Spleen (tissue), 11 donors: ENCODE results near the gene MGME1. TPM values are rescaled to one million over a fixed set of nuclear protein-coding genes. Genes with fewer than 3 reads are reported as not detected.

ENCODE experiments used
- DNase-seq: peaks from one replicate; pipeline ENCODE4 v3.0.0-alpha.2; 2020
- H3K27ac ChIP-seq, 8 donors: fragments of 200-600 bp; sonication (generic) in 7 of 8; 1 replicate in 4 of 8; 2 replicates in 4 of 8; pipeline versions ENCODE4 v1.5.0 to v1.8.0; 2016 to 2021; ENCODE audit warnings: inconsistent platforms in 4 of 8, mild to moderate bottlenecking in 4 of 8, moderate library complexity in 1 of 8
- H3K27me3 ChIP-seq, 7 donors: fragments of 200-600 bp; sonication (generic) in 6 of 7; replicated peaks in 1 of 7; 1 replicate in 4 of 7; 2 replicates in 3 of 7; pipeline versions ENCODE4 v1.5.0 to v1.8.0; 2016 to 2021; ENCODE audit warnings: inconsistent platforms in 3 of 7, mild to moderate bottlenecking in 1 of 7
- H3K36me3 ChIP-seq, 6 donors: fragments of 200-600 bp; sonication (generic) in 5 of 6; 1 replicate in 4 of 6; 2 replicates in 2 of 6; pipeline versions ENCODE4 v1.5.0 to v1.8.0; 2016 to 2021; ENCODE audit warnings: inconsistent platforms in 2 of 6
- H3K4me1 ChIP-seq, 6 donors: fragments of 200-600 bp; sonication (generic) in 5 of 6; 1 replicate in 3 of 6; 2 replicates in 3 of 6; pipeline versions ENCODE4 v1.5.0 to v1.8.0; 2016 to 2021; ENCODE audit warnings: inconsistent platforms in 3 of 6
- H3K4me3 ChIP-seq, 8 donors: fragments of 200-600 bp; sonication (generic) in 7 of 8; 1 replicate in 4 of 8; 2 replicates in 4 of 8; pipeline versions ENCODE4 v1.5.0 to v1.8.0; 2016 to 2021; ENCODE audit warnings: inconsistent platforms in 4 of 8, mild to moderate bottlenecking in 4 of 8, moderate library complexity in 2 of 8
- H3K9me3 ChIP-seq, 8 donors: fragments of 200-600 bp; sonication (generic) in 7 of 8; 1 replicate in 4 of 8; 2 replicates in 4 of 8; pipeline versions ENCODE4 v1.5.0 to v1.8.0; 2016 to 2021; ENCODE audit warnings: inconsistent platforms in 4 of 8
- CTCF ChIP-seq, 11 experiments: fragments of 200-600 bp in 7 of 11; fragments of 450-650 bp in 4 of 11; sonication (generic) in 4 of 11; IDR thresholded peaks in 8 of 11; conservative IDR thresholded peaks in 3 of 11; 1 replicate in 7 of 11; 2 replicates in 4 of 11; pipeline versions ENCODE4 v1.4.0 to v1.8.0; 2016 to 2021; ENCODE audit warnings: antibody characterized with exemption in 11 of 11, inconsistent platforms in 4 of 11, mild to moderate bottlenecking in 1 of 11
- POLR2A ChIP-seq, 3 donors: fragments of 450-650 bp; IDR thresholded peaks; one replicate each; pipeline ENCODE4 v1.5.1; 2017; ENCODE audit warnings: antibody characterized with exemption in 3 of 3, mild to moderate bottlenecking in 1 of 3
- POLR2AphosphoS5 ChIP-seq, 3 donors: sonication (generic); formaldehyde crosslinking; IDR thresholded peaks; one replicate each; pipeline ENCODE4 v1.5.1; 2017; ENCODE audit warnings: antibody characterized with exemption in 3 of 3
- WGBS, 5 donors: extraction: QIAGEN DNeasy Blood & Tissue Kit in 3 of 5; methylation state at CpG; one replicate each; pipeline versions ENCODE4 v1.1.5 to v1.1.7; 2013 to 2018; 5-methylcytosine and 5-hydroxymethylcytosine counted together
- intact Hi-C: fragments of 100-400 bp; cut with DNase I; formaldehyde crosslinking; loops from one replicate; pipeline ENCODE4 v1.15.0; 2023; ENCODE audit warnings: low total_unique reads
- polyA plus RNA-seq, 3 donors: library from polyadenylated mRNA; stranded (reverse); fragments of 200-250 nt; gene quantifications; one replicate each; pipeline ENCODE4 v1.2.1, GENCODE V29; 2013
- total RNA-seq, 7 donors: library from RNA; depleted of rRNA in 3 of 7; stranded (reverse); fragments of >200 nt in 3 of 7; fragmentation: NEBNext Ultra II Directional in 4 of 7; extraction: Animal tissue kit (Norgen Biotek cat#: 25700) in 4 of 7; gene quantifications; one replicate each; pipeline versions ENCODE4 v1.1.0 to v1.2.1, GENCODE V29; 2016 to 2021
- donor health status: healthy with polysubstance abuse.
- donor health status: DM: no; HTN: no; CAD: no; lungs with moderate emphysema.
- donor health status: DM: no; HTN: no; CAD: no.
- donor health status: Bipolar disorder and iron deficiency.
- donor health status: healthy.
- donor health status: DM: no; HTN: no; CAD: no.
- donor health status: DM: yes; HTN: yes; CAD: no.

Gene MGME1
- total and polyA plus RNA-seq, 10 donors: 20.9 to 33.4 (median 27.6) TPM

- intact Hi-C loops: no loop called here
- no peak for DNase-seq
- H3K27me3 ChIP-seq: no peaks in the 10 kb centered on the region
- H3K36me3 ChIP-seq: peaks cover 0 to 93% (median 80%) of the 10 kb centered on the region in 6 donors
- H3K4me1 ChIP-seq: peaks cover 10 to 54% (median 30%) of the 10 kb centered on the region in 6 donors
- H3K27ac ChIP-seq: no peak overlapping the region
- H3K4me3 ChIP-seq: no peak overlapping the region
- TF ChIP-seq POLR2A (IDR thresholded peaks at IDR 0.05): no peak
- no peak for TF ChIP-seq CTCF (IDR thresholded peaks at IDR 0.05 in 8 of 11, conservative IDR thresholded peaks at IDR 0.05 in 3 of 11)
- TF ChIP-seq POLR2AphosphoS5 (IDR thresholded peaks at IDR 0.05): no peak
- no peaks in the 10 kb centered on the region for H3K9me3 ChIP-seq
- WGBS, 5 donors: 86 to 92% (median 89%) methylated on average over 8 of the region's 8 CpGs
Measured at GRCh38 chr20:17952692-17953684, 15.8 kb upstream of the MGME1 start.

DNA sequence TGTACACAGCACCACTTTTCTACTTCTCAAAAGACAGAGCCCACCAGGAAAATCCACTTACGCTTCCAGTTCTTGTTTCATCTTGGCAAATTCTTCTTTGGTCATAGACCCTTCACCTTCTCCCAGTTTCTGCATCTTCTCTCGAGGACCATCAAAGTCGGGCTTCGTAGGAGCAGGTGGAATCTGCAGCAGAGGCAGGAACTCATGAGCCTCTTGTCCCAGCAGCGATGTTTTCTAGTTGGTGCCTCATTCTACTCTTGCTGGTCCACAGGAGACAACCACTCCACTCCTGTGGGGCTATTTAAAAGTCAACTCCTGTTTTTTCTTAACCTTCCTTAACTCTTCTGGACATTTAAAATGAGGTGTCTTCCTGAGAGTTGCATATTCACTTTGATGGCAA, 14.9 kb upstream of the MGME1 start:
- TF ChIP-seq POLR2AphosphoS5 (IDR thresholded peaks at IDR 0.05) (no peak), POLR2A (IDR thresholded peaks at IDR 0.05) (no peak), CTCF (IDR thresholded peaks at IDR 0.05 in 8 of 11, conservative IDR thresholded peaks at IDR 0.05 in 3 of 11) (no peak)
- 93 to 97% (median 95%) methylated on average over 5 of the region's 5 CpGs for WGBS, 5 donors
- no peaks in the 10 kb centered on the region for H3K27me3 ChIP-seq
- no peak for DNase-seq
- H3K27ac ChIP-seq: no peak overlapping the region
- H3K36me3 ChIP-seq: peaks cover 0 to 83% (median 71%) of the 10 kb centered on the region in 6 donors
- peaks cover 18 to 63% (median 39%) of the 10 kb centered on the region in 6 donors for H3K4me1 ChIP-seq
- intact Hi-C loops: no loop called here
- no peak overlapping the region for H3K4me3 ChIP-seq
- no peaks in the 10 kb centered on the region for H3K9me3 ChIP-seq

DNA sequence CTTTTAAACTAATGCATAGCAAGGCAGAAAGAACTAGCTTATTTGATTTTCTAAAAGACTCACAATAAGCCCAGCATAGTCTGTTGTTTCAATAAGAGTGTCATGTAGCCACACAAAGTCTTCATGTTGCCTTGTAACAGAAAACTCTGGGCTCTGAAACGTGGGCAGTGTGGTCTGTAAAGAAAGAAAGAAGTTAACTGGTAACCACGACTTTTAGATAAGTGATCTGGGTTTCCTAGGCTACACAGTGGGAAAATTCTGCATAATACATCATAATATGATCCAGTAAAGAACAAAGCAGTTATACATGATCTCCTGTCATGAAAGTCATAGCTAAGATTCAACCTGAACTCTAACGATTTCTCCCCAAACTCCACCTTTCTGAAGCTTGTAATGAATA, 13.5 kb upstream of the MGME1 start:
- WGBS, 5 donors: 30 to 42% (median 38%) methylated on average over 3 of the region's 3 CpGs
- intact Hi-C loops: no loop called here
- Histone ChIP-seq H3K9me3 (no peaks in the 10 kb centered on the region), H3K36me3 (peaks cover 0 to 70% (median 59%) of the 10 kb centered on the region in 6 donors), H3K4me1 (peaks cover 30 to 77% (median 53%) of the 10 kb centered on the region in 6 donors), H3K27ac (peak overlapping the region in 7 of 8 donors; percentile 24 to 99 (median 70)), H3K27me3 (no peaks in the 10 kb centered on the region), H3K4me3 (no peak overlapping the region)
- no peak for DNase-seq
- no peak for TF ChIP-seq CTCF (IDR thresholded peaks at IDR 0.05 in 8 of 11, conservative IDR thresholded peaks at IDR 0.05 in 3 of 11)
- TF ChIP-seq POLR2AphosphoS5 (IDR thresholded peaks at IDR 0.05): no peak
- TF ChIP-seq POLR2A (IDR thresholded peaks at IDR 0.05): no peak

DNA sequence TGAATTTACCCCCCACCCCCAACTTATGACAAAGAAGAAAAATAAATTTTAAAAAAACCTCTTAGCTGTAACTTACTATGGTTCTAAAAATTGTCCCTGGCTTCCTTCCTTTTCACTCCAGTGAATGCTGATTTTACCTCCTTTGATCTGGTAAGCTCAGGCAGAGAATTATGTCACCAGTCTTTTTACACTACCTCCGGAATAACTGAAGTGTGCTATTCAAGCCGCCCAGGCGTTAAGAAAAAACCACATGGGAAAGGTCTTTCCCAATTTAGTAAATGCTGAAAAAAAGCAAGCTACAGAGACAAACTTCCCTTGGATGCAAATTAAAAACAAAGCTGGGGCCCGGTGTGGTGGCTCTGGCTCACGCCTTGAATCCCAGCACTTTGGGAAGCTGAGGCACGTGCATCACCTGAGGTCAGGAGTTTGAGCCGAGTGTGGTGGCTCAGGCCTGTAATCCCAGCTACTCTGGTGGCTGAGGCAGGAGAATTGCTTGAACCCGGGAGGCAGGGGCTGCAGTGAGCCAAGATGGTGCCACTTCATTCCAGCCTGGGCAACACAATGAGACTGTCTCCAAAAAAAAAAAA, 12.6 kb upstream of the MGME1 start:
- Histone ChIP-seq H3K4me1 (peaks cover 39 to 86% (median 62%) of the 10 kb centered on the region in 6 donors), H3K4me3 (peak overlapping the region in 1 of 8 donors; percentile 6), H3K27me3 (no peaks in the 10 kb centered on the region), H3K27ac (peak overlapping the region; percentile 24 to 99 (median 66)), H3K9me3 (no peaks in the 10 kb centered on the region), H3K36me3 (peaks cover 0 to 61% (median 50%) of the 10 kb centered on the region in 6 donors)
- TF ChIP-seq CTCF (IDR thresholded peaks at IDR 0.05 in 8 of 11, conservative IDR thresholded peaks at IDR 0.05 in 3 of 11) (no peak), POLR2AphosphoS5 (IDR thresholded peaks at IDR 0.05) (peak in 1 of 3 donors; percentile 24)
- no peak for DNase-seq
- 38 to 54% (median 41%) methylated on average over 8 of the region's 8 CpGs for WGBS, 5 donors
- intact Hi-C loops: no loop called here
